HG03095 (cell line): ENCODE measurements around the gene NKX2-3.

ENCODE experiments used
- ATAC-seq: cut with Tn5 transposase; IDR thresholded peaks from one replicate; pipeline ENCODE4 v1.9.1; 2021; ENCODE audit warnings: moderate library complexity; ENCODE audit not compliant: unreplicated experiment

Gene NKX2-3

DNA sequence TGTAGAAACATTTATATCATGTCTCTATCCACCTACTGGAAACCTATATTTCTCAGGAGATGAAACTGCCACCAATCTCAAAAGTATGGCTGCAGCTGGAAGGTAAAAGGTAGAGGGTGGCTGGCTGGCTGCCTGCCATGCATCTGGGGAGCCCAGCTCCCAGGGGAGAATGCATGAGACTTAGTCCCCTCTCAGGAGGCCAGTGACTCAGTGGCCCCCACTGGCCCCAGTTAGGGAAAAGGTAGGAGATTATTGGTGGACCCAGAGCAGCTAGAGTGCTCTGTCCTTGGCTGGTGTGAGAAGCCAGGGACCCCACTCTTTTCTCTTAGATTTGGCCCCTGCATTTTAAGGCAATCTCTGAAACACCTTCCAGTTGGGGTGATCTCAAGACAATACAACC is 6.8 kb upstream of the NKX2-3 start:
- no peak for ATAC-seq

DNA sequence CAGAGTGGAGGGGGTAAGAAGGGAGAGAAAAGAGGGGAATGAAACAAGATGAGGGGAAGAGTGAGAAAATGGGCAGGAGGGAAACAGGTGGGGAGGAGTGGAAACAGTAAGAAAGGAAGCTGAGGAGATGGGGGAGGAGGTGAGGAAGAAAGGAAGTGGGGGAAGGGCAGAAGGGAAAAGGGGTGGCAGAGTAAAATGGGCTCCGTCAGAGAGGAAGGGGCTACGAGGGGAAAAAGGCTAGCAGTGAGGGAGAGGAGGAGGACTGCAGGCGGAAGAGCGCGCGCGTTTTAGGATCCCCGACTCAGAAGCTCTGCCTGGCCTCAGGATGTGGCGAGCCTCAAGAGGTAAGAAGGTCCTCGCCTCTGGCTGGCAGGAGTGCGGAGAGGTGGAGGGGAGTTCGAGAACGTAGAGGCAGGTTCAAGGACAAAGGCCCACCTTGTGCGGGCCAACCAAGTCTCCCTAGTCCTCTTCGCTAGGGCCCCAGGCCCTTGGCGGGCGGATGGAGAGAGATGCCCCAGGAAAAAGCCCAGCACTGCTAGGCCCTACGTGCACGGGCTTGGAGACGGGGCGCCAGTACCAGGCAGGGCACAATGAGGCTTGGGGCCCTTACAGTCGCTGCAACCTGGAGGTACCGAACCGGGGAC is 5.8 kb upstream of the NKX2-3 start:
- no peak for ATAC-seq

DNA sequence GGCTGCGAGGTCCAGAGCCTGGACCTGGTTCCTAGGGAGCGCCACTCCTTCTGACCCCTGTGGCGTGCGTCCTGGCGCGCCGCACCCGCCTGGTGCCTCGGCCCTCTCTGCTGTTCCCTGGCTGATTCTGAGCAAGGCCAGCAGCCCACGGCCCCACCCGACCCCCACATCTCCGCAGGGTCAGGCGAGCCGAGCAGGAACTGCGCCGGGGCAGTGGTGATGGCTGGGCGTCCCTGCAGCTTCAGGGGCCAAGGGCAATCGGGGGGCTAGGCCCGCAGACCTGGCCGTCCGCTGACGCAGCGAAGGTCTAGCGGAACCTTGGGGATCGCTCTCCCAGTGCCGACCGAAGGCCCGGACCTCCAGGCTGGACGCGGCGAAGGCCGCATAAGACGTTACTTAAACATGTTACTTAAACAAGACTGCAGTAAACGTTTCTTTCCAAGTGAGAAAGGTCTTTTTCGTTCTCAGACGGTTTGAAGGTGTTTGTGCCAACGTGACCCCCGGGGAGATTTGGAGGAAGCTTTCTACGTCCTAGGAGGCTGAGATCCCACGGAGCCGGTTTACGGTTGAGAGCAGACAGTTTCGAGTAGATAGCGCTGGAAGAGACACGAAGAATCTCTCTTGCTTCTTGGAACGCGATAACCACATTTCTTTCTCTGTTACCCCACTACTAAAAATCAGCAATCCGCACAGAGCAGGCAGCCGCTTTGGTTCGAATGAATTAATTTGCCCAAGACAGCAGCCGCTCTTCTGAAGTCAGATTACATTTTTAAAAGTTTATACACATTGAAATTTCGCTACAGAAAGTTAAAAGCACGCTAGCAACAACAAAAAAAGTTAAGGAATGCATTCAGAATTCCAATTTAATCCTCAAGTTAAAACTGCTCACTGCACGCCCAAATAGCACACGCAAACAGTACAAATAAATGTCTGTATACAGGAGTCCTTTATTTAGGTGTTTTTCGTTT is 4.9 kb upstream of the NKX2-3 start:
- ATAC-seq = no peak

DNA sequence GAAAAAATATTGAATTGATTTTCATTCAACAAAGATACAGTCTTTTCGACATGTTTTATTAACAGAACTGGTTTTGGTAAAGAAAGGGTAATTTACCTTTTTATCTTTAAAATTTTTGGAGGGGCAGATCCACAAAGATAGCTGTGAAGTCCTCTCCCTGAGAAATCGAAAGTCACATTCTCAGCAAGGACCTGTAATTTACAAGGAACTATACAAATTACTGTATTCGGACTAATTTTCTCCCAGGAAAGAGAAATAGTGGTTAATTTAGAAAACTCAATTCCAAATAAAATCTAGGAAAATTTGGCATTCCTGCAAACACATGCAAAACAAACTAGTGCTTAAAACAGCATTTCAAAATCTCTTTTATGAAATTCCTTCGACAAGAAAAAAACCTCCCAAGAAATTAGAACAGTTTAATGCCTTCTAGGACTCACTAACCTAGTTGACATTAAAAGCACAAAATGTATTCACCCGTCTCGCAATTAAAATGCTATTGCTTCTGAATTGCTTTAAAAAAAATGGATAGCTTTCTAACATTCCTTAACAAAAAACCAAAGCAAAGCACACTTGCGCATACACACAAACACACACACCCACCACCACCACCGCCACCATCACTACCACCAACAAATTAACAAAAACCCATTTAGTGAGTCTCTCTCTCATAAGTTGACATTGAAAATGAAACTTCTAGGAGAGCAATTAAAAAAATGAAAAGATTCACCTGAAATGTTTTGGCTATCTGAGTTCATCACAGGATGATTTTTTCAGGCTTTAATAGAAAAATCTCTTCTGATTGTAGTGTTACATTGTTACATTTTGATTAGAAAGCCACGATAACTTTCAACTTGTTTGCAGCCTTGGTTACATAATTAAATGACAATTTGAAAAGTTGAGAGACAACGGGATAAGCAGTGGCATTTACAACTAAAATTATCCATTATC is 4.0 kb upstream of the NKX2-3 start:
- ATAC-seq = no peak

DNA sequence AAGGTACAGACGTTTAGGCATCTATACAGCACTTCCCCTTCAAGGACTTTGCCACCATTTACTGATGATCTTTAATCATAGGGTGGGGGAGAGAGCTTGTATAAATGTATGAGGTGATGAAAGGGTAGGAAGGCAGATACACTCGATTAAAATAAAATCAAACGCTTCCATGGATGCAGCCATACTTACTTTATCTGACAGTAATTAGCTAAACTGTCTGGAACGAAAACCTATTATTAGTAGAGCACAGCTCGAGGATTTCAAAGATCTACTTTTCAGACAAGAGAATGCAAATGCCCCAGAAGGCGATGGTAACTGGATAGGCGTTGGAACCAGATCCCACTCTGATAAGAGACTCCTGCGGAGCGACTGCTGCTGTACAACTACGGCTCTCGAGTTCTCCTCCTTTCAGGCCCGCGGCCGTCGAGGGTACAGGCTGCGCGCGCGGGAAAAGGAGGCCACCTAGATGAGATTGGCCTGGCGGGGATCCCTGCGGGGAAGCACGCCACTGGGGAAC is 3.1 kb upstream of the NKX2-3 start:
- no peak for ATAC-seq

DNA sequence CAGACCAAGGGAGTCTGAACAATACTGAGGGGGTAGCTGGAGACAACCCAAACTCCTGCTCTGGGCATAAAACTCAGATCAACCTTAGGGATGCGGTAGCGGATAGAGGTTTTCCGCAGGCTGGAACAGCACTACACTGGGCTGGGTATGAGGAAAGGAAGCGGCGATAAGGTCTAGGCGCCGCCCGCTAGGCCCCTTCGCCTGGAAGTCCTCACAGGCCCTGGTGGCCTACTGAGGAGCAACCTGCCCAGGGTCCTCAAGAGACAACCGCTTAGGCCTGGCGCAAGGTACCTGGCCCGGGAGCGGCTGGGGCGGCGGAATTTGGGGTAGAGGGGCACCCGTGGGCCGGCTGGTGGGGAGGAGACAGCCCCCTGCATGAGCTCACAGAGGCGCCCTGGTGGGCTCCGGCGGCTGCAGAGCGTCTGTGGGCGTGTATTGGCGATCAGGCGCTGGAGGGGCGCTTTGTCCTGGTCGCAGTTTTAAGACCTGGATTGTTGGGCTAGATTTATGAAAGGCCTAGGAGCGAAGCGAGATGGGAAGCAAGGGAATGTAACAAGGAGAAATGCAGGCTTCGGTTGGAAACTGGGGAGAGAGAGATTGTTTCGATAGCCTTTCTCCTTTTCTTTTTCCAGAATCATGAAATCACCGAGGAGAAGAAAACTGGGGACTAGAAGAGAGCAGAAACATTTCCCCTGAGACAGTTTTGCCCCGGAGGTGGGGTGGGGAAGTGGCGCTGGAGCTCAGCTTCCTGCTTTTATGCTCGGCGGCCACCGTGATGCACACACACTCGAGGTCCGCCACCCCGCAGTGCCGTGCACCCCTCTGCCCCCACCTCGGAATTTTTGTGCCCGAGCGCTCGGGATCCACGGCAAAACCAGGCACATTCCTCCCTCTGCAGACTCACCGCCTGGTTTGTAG is 2.4 kb upstream of the NKX2-3 start:
- no peak for ATAC-seq

DNA sequence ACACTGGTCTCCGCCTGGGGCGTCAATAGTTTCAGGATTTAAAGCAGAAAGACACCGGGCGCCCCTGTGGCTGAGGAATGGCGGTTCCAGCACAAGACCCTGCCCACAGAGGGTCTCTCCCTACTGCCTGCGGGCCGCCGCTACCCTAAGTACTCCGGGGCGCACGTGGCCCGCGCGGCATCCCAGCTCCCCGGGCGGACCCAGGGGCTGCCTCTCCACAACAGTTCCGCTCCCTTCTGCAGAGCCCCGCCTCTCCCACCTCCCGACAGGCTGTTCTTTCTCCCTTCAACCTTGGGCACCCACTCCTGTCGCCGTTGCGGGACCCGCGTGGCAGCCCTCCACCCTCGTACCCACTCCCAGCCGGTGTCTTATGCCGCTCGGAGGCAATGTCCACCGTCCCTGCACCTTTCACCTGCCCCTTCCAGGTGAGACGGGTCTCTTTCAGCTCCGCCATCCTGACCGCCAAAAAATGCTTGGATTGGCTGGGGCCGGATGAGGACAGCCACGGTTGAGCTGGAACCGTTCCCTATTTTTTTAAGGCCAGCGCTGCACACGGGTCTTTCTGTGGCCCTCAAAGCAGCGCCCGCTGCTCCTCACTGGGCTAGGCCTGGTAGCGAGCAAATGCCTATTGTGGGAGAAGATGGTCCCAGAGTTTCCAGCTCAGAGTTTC is 1.6 kb upstream of the NKX2-3 start:
- no peak for ATAC-seq

DNA sequence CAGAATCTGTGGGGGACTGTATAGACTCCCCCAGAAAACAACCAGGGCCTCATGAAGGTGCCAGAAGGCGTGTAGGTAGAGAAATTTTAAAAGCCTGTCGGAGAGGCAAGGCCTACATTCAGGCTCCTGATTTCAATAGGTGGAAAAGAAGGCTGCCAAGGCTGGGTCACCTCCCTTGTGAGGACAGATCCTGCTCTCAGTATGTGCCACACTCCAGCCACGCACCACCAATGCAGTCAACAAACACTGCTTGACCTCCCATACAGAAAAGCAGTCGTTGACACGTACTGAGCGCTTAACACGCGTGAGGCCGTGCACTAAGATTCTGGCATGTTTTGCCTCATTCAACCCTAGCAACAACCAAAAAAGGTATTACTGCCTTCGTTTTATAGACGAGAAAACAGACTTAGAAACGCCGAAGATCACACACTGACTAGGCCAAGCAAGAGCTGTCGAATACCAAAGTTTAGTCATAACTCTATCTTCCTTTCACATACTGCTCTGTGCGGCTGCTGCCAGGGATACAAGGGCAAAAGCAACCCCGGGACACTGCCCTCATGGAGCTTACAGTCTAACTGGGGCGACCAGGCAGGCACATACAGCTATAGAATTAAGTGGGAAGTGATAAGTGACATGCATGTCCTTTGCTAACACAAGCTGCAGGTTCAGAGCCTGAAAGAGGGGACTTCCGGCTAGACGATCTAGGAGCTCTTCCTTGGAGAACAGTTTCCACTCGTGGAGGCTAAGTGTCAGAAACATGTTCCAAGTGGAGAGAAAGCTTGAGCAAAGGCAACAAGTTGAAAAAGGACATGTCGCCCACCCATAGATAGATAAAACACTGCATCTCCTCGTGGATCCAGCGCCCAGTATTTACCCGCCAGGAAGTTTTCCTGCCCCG is 797 bp upstream of the NKX2-3 start:
- ATAC-seq = no peak

DNA sequence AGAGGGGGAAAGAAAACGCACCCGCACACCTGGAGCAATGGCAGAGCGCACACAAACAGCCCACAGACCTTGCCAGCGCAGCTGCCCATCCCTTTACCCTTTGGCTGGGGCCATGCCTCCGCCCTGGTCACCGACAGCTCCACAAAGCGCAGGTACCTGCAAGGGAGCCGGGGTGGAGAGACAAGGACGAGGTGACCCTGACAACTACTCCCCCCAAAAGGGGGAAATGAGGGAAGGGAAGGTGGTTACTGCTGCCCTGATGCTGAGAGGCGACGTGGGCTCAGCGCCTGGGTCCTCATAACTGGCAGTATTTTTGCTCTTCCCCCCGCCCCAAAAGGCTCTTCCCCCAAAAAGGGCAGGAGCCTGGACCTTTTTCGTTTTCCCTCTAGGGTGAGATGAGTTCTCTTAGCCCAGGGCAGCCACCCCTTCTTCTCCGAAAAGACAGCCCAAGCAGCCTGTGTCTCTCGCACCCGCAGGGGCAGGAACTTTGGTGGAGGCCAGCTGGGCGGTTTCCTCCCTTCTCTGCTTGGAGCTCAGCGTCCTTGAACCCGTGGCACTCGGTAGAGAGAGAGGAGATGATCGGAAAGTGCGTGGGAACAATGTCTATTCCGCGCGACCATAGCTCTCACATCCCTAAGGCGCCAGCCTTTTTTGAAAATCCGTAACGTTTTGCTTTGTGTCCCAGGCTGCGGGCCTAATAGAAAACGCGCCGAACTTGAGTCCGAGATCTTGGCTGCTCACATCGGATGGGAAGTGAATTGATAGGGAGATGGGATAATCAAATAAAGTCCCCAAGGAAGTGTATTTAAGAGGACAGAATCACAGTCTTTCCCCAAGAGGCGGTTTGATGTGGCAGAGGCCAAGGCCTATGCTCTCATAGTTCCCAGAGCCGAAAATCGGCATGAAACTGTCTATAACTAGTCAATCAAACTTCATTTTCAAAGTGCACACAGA is 1.0 kb downstream of the NKX2-3 start:
- ATAC-seq = no peak

DNA sequence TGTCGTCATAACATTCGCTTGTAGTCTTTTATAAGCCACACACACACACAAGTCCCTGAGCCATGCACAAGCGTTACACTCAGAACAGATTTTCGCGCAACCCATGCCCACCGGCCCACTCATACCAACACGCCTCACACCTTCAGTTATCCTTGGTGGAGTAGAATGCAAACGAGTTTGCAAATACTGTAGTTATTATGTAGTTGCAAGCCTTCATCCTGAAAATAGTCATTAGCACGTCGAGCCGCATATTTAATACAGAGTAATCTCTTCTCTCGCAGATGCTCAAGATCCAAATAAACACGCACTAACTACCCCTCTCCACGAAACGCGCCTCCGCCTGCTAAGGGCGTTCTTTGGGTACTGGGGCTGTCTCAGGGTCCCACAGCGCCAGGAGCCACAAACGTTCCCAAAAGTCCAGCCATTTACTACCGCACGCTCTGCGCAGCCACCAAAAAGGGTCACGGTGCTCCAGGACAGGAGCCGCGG is 1.8 kb downstream of the NKX2-3 start:
- ATAC-seq = no peak

DNA sequence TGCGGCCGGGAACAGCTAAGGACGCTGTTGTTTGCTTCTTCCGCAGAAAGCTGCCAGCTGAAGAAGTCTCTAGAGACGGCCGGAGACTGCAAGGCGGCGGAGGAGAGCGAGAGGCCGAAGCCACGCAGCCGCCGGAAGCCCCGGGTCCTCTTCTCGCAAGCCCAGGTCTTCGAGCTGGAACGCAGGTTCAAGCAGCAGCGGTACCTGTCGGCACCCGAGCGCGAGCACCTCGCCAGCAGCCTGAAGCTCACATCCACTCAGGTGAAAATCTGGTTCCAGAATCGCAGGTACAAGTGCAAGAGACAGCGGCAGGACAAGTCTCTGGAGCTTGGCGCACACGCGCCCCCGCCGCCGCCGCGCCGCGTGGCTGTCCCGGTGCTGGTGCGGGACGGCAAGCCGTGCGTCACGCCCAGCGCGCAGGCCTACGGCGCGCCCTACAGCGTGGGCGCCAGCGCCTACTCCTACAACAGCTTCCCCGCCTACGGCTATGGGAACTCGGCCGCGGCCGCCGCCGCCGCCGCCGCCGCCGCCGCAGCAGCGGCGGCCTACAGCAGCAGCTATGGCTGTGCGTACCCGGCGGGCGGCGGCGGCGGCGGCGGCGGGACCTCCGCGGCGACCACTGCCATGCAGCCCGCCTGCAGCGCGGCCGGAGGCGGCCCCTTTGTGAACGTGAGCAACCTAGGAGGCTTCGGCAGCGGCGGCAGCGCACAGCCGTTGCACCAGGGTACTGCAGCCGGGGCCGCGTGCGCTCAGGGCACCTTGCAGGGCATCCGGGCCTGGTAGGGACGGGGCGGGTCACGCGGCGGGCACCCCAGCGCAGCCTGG is 2.4 kb downstream of the NKX2-3 start:
- no peak for ATAC-seq

DNA sequence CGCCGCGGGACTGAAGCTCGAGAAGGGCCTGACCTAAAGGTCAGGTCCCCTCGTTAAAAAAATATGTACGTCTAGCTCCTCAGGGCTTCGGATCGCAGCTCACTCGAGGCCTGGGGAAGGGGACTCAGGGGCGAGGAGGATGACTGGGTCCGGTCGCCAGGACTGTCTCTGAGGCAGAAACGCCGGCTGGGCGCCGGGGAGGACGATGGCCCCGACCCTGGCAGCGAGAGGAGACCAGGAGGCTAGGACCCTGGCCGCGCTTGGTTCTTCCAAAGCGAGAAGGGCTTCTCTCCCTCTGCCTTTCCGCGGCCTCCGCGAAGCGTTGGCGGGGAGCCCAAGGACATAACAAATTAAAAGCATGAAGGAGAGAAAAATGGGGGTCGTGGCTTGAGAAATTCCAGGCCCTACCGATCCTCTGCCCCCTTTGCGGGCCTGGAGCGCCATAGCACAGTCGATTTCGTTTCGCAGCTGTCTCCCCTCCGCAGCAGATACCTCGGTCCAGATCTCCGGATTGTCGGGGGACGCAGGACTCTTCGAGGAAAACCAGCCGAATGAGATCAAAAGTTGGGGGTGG is 3.1 kb downstream of the NKX2-3 start:
- no peak for ATAC-seq

DNA sequence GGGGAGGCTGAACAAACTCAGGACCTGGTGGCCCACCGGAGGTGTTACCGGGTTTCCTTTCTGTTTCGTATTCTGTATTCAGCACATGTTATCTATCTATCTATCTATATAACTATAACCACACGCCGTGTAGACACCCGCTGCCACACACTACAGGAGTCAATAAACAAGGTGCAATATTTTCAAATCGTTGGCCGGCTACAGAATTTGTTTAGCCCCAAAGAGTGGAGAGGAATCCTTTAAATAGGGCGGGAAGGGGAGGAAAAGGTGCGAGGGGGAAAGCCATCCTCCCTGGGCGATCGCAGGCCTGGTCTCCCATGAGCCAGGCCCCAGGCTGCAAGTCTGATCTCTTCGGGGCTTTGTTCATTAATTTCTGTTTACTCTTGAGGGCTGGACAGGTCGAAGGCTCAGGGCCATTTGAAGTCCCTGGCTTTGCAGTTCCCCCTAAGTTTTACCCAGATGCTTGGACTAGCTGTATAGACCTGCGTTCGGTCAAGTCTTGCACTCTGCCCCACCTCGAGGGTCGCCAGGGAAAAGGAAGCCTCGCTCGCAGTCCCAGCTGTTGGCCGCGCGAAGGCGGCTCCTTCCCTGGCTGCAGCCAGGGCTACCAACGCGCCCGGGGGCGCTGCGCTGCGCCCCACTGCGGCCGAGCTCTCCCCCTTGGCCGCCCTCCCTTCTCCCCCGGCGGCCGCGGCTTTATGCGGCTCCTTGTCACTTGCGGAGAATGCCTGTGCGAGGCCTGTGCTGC is 3.8 kb downstream of the NKX2-3 start:
- ATAC-seq = no peak

DNA sequence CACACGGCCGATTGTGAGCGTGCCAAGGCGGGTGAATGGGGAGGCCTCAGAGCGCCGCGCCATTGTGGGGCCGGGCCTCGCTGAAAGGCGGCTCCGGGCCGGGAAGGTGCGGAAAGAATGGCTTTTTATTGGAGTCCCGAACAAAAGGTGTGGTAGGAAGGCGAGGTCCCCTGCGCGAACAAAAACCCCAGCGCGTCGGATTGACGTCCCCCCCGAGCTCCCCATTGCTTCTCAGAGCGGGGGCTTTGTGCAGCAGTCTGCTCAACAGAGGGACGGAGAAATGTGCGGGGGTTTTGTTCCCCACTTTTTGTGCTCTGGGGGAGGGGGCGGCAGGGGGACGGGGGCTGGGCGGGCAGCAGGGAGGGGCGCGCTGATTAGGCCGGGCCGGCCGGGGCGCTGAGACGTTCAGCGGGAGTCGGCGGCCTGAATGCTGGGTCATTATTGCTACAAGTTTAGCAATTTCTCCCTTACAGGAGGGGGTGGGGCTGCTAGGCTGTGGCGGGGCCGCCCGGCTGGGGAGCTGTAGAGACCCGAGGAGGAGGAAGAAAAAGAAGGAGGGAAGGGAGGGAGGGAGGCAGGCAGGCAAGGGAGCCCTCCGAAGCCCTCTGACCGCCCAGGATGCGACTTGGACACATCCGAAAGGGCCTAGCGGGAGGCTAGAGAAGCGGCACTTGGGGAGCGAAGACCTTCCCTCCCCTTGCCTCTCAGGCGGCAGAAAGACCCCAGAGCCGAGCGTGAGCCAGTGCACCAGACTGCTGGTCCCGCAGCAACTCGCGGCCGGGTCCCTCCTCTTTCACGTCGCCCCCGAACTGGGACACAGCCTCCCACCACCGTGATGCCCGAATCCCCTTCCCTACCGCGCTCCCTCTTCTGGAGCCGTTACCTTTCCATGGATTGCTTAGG is 4.6 kb downstream of the NKX2-3 start:
- no peak for ATAC-seq
